Liver (tissue), 9 donors: ENCODE results near the gene LGALS13. TPM values are rescaled to one million over a fixed set of nuclear protein-coding genes. Genes with fewer than 3 reads are reported as not detected.

Experiments used
- DNase-seq: peaks from one replicate; pipeline ENCODE4 v3.0.0-alpha.2; 2017; ENCODE audit warnings: low spot score
- H3K27ac ChIP-seq, 2 donors: one replicate each; pipeline ENCODE4 v1.7.0; 2013; ENCODE audit warnings: inconsistent platforms in 2 of 2, low read length in 2 of 2, control low read depth in 1 of 2, low read depth in 1 of 2, mild to moderate bottlenecking in 1 of 2
- H3K27me3 ChIP-seq, 4 donors: one replicate each; pipeline versions ENCODE4 v1.6.1 to v1.7.0; 2013; ENCODE audit warnings: low read length in 3 of 4, inconsistent platforms in 1 of 4, mild to moderate bottlenecking in 1 of 4, moderate library complexity in 1 of 4; ENCODE audit not compliant: control insufficient read depth in 4 of 4, insufficient read depth in 4 of 4
- H3K36me3 ChIP-seq, 4 donors: one replicate each; pipeline versions ENCODE4 v1.6.1 to v1.7.0; 2013; ENCODE audit warnings: low read length in 3 of 4, mild to moderate bottlenecking in 3 of 4, low read depth in 1 of 4, moderate library complexity in 1 of 4; ENCODE audit not compliant: control insufficient read depth in 4 of 4, insufficient read depth in 3 of 4
- H3K4me1 ChIP-seq, 4 donors: one replicate each; pipeline versions ENCODE4 v1.6.1 to v1.7.0; 2013; ENCODE audit warnings: low read length in 3 of 4, mild to moderate bottlenecking in 3 of 4, moderate library complexity in 1 of 4; ENCODE audit not compliant: control insufficient read depth in 4 of 4, insufficient read depth in 4 of 4
- H3K4me3 ChIP-seq, 3 donors: one replicate each; pipeline versions ENCODE4 v1.6.1 to v1.7.0; 2013; ENCODE audit warnings: low read length in 3 of 3, control low read depth in 1 of 3, low read depth in 1 of 3, mild to moderate bottlenecking in 1 of 3
- H3K9ac ChIP-seq, 2 donors: one replicate each; pipeline ENCODE4 v1.7.0; 2013; ENCODE audit warnings: low read length in 2 of 2, mild to moderate bottlenecking in 2 of 2, moderate library complexity in 2 of 2, control low read depth in 1 of 2, low read depth in 1 of 2
- H3K9me3 ChIP-seq, 4 donors: one replicate each; pipeline versions ENCODE4 v1.6.1 to v1.7.0; 2013; ENCODE audit warnings: low read length in 3 of 4; ENCODE audit not compliant: control insufficient read depth in 4 of 4
- ATF3 ChIP-seq: IDR thresholded peaks from 2 replicates; pipeline ENCODE4 v1.6.1; 2016; ENCODE audit warnings: antibody characterized with exemption
- CTCF ChIP-seq: fragments of 150-350 bp; IDR thresholded peaks from 2 replicates; pipeline ENCODE4 v1.5.1; 2017; ENCODE audit warnings: improper control_type of control experiment, low read depth, low read length; ENCODE audit not compliant: missing input control
- EGR1 ChIP-seq, 2 donors: IDR thresholded peaks; 2 replicates each; pipeline ENCODE4 v1.6.1; 2016 to 2018; ENCODE audit warnings: antibody characterized with exemption in 2 of 2, low read depth in 2 of 2
- FOXA1 ChIP-seq: IDR thresholded peaks from 2 replicates; pipeline ENCODE4 v1.6.1; 2016; ENCODE audit warnings: antibody characterized with exemption
- FOXA2 ChIP-seq: IDR thresholded peaks from 2 replicates; pipeline ENCODE4 v1.6.1; 2016; ENCODE audit warnings: antibody characterized with exemption
- GABPA ChIP-seq, 2 donors: IDR thresholded peaks in 1 of 2; conservative IDR thresholded peaks in 1 of 2; 2 replicates each; pipeline ENCODE4 v1.6.1; 2016; ENCODE audit warnings: antibody characterized with exemption in 2 of 2, mild to moderate bottlenecking in 1 of 2, moderate library complexity in 1 of 2
- HNF4A ChIP-seq, 2 donors: conservative IDR thresholded peaks; 2 replicates each; pipeline ENCODE4 v1.6.1; 2016; ENCODE audit warnings: antibody characterized with exemption in 2 of 2, mild to moderate bottlenecking in 2 of 2
- HNF4G ChIP-seq: IDR thresholded peaks from 2 replicates; pipeline ENCODE4 v1.6.1; 2016; ENCODE audit warnings: antibody characterized with exemption
- JUND ChIP-seq, 2 donors: IDR thresholded peaks; 2 replicates each; pipeline ENCODE4 v1.6.1; 2016; ENCODE audit warnings: antibody characterized with exemption in 2 of 2
- MAX ChIP-seq: IDR thresholded peaks from 2 replicates; pipeline ENCODE4 v1.6.1; 2016; ENCODE audit warnings: antibody characterized with exemption
- NR2F2 ChIP-seq: IDR thresholded peaks from 2 replicates; pipeline ENCODE4 v1.6.1; 2016; ENCODE audit warnings: antibody characterized with exemption
- RAD21 ChIP-seq, 2 donors: IDR thresholded peaks; 2 replicates each; pipeline ENCODE4 v1.6.1; 2016; ENCODE audit warnings: antibody characterized with exemption in 2 of 2, mild to moderate bottlenecking in 2 of 2
- REST ChIP-seq: IDR thresholded peaks from 2 replicates; pipeline ENCODE4 v1.6.1; 2016; ENCODE audit warnings: antibody characterized with exemption, mild to moderate bottlenecking
- RXRA ChIP-seq, 2 donors: IDR thresholded peaks; 2 replicates each; pipeline ENCODE4 v1.6.1; 2017 to 2018; ENCODE audit warnings: antibody characterized with exemption in 2 of 2, mild to moderate bottlenecking in 1 of 2
- SP1 ChIP-seq: IDR thresholded peaks from 2 replicates; pipeline ENCODE4 v1.6.1; 2018; ENCODE audit warnings: antibody characterized with exemption, mild to moderate bottlenecking
- TAF1 ChIP-seq: conservative IDR thresholded peaks from 2 replicates; pipeline ENCODE4 v1.6.1; 2016; ENCODE audit warnings: antibody characterized with exemption, mild to moderate bottlenecking
- YY1 ChIP-seq: IDR thresholded peaks from 2 replicates; pipeline ENCODE4 v1.6.1; 2016; ENCODE audit warnings: antibody characterized with exemption, mild to moderate bottlenecking
- ZBTB33 ChIP-seq: IDR thresholded peaks from 2 replicates; pipeline ENCODE4 v1.6.1; 2016; ENCODE audit warnings: antibody characterized with exemption
- WGBS: extraction: QIAGEN DNeasy Blood & Tissue Kit; methylation state at CpG from one replicate; pipeline ENCODE4 v1.1.7; 2013; 5-methylcytosine and 5-hydroxymethylcytosine counted together
- polyA plus RNA-seq, 2 donors: library from polyadenylated mRNA; stranded (reverse) in 1 of 2; unstranded in 1 of 2; fragments of 200-250 nt in 1 of 2; fragments of >200 nt in 1 of 2; fragmentation: Nextera tagmentation in 1 of 2; extraction: Ambion mirVana in 1 of 2; gene quantifications; one replicate each; pipeline versions ENCODE4 v1.2.1 to v1.2.3, GENCODE V29; 2013 to 2015
- total RNA-seq, 2 donors: library from RNA; depleted of rRNA; stranded (reverse); fragments of >200 nt; gene quantifications; one replicate each; pipeline ENCODE4 v1.2.3, GENCODE V29; 2014
- donor health status: healthy.
- donor health status: healthy.
- donor health status: healthy.
- donor health status: healthy.
- donor health status: healthy.

LGALS13 gene
- total and polyA plus RNA-seq, 4 donors = not detected

- peaks cover 0 to 7% (median 1%) of the 10 kb centered on the region in 4 donors for H3K9me3 ChIP-seq
- DNase-seq = no peak
- TF ChIP-seq GABPA (IDR thresholded peaks at IDR 0.05 in 1 of 2, conservative IDR thresholded peaks at IDR 0.05 in 1 of 2) (no peak), ZBTB33 (no peak), EGR1 (IDR thresholded peaks at IDR 0.05; ENCODE audit: low read depth in 2 of 2) (no peak), RXRA (IDR thresholded peaks at IDR 0.05) (no peak), SP1 (no peak), FOXA2 (no peak), JUND (IDR thresholded peaks at IDR 0.05) (no peak), HNF4G (no peak), NR2F2 (no peak), MAX (no peak), TAF1 (no peak), CTCF (no peak), FOXA1 (no peak), ATF3 (no peak), YY1 (no peak)
- no peak overlapping the region for H3K9ac ChIP-seq
- H3K36me3 ChIP-seq = no peaks in the 10 kb centered on the region
- WGBS = 41% methylated on average over 1 of the region's 1 CpG
- peaks cover 0 to 4% (median 0%) of the 10 kb centered on the region in 4 donors for H3K27me3 ChIP-seq
- H3K4me1 ChIP-seq = no peaks in the 10 kb centered on the region
- no peak overlapping the region for H3K4me3 ChIP-seq
- H3K27ac ChIP-seq = no peak overlapping the region
These were observed 15.4 kb downstream of the LGALS13 start for GRCh38 chr19:39617745-39618144.

- no peak for DNase-seq
- peaks cover 0 to 4% (median 0%) of the 10 kb centered on the region in 4 donors for H3K9me3 ChIP-seq
- no peak for TF ChIP-seq FOXA1
- no peak for TF ChIP-seq GABPA (IDR thresholded peaks at IDR 0.05 in 1 of 2, conservative IDR thresholded peaks at IDR 0.05 in 1 of 2)
- no peak for TF ChIP-seq TAF1
- no peak for TF ChIP-seq RXRA (IDR thresholded peaks at IDR 0.05)
- TF ChIP-seq SP1 = no peak
- no peak for TF ChIP-seq CTCF
- TF ChIP-seq EGR1 (IDR thresholded peaks at IDR 0.05; ENCODE audit: low read depth in 2 of 2) = no peak
- TF ChIP-seq ATF3 = no peak
- TF ChIP-seq MAX = no peak
- TF ChIP-seq RAD21 (IDR thresholded peaks at IDR 0.05) = no peak
- no peak for TF ChIP-seq REST
- TF ChIP-seq HNF4G = no peak
- TF ChIP-seq JUND (IDR thresholded peaks at IDR 0.05) = no peak
- TF ChIP-seq ZBTB33 = no peak
- no peak for TF ChIP-seq YY1
- TF ChIP-seq FOXA2 = no peak
- no peak for TF ChIP-seq HNF4A (conservative IDR thresholded peaks at IDR 0.05)
- no peak for TF ChIP-seq NR2F2
- H3K36me3 ChIP-seq = no peaks in the 10 kb centered on the region
- no peaks in the 10 kb centered on the region for H3K4me1 ChIP-seq
- no peak overlapping the region for H3K4me3 ChIP-seq
- no peak overlapping the region for H3K9ac ChIP-seq
- peaks cover 0 to 4% (median 2%) of the 10 kb centered on the region in 4 donors for H3K27me3 ChIP-seq
- WGBS = 20% methylated on average over 5 of the region's 5 CpGs
- no peak overlapping the region for H3K27ac ChIP-seq
These were observed 21.6 kb downstream of the LGALS13 start for GRCh38 chr19:39623946-39624345.
